ENCODE measurements around the gene MAK.
"Not testable (repeated sequence)": the region's sequence is repeated elsewhere in the genome, so short reads cannot be mapped to it uniquely, and the experiment has no call there.

GRCh38 chr6:10741643-10742042, 96.7 kb downstream of the MAK start:
- TF ChIP-seq, protein P1, sequence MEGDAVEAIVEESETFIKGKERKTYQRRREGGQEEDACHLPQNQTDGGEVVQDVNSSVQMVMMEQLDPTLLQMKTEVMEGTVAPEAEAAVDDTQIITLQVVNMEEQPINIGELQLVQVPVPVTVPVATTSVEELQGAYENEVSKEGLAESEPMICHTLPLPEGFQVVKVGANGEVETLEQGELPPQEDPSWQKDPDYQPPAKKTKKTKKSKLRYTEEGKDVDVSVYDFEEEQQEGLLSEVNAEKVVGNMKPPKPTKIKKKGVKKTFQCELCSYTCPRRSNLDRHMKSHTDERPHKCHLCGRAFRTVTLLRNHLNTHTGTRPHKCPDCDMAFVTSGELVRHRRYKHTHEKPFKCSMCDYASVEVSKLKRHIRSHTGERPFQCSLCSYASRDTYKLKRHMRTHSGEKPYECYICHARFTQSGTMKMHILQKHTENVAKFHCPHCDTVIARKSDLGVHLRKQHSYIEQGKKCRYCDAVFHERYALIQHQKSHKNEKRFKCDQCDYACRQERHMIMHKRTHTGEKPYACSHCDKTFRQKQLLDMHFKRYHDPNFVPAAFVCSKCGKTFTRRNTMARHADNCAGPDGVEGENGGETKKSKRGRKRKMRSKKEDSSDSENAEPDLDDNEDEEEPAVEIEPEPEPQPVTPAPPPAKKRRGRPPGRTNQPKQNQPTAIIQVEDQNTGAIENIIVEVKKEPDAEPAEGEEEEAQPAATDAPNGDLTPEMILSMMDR (conservative IDR thresholded peaks at IDR 0.05; ENCODE audit: low read length), result not testable (repeated sequence)
- TF ChIP-seq EZH2phosphoT487 (IDR thresholded peaks at IDR 0.05; ENCODE audit: borderline replicate concordance, low read depth, low read length), result not testable (repeated sequence)

Data from OCI-LY7 (cell line).